IPS-15b (cell line): ENCODE results near the gene CEMP1.
A peak's percentile ranks its signal among the peaks of the same experiment; 100 is the strongest.
"Not testable (repeated sequence)": the region's sequence is repeated elsewhere in the genome, so short reads cannot be mapped to it uniquely, and the experiment has no call there.

Experiments
- H3K27me3 ChIP-seq: one replicate; pipeline ENCODE4 v1.6.1; 2013; ENCODE audit warnings: low read length; ENCODE audit not compliant: control insufficient read depth, insufficient read depth
- H3K36me3 ChIP-seq: one replicate; pipeline ENCODE4 v1.6.1; 2013; ENCODE audit warnings: low read length; ENCODE audit not compliant: control insufficient read depth, insufficient read depth
- H3K4me1 ChIP-seq: one replicate; pipeline ENCODE4 v1.6.1; 2013; ENCODE audit warnings: mild to moderate bottlenecking, low read length; ENCODE audit not compliant: control insufficient read depth, insufficient read depth
- H3K4me3 ChIP-seq: one replicate; pipeline ENCODE4 v1.5.1; 2013; ENCODE audit warnings: low read depth, low read length
- H3K9ac ChIP-seq: one replicate; pipeline ENCODE4 v1.6.1; 2013; ENCODE audit warnings: low read depth, mild to moderate bottlenecking, low read length
- H3K9me3 ChIP-seq: one replicate; pipeline ENCODE4 v1.6.1; 2013; ENCODE audit warnings: mild to moderate bottlenecking, low read length; ENCODE audit not compliant: control insufficient read depth, insufficient read depth

The CEMP1 gene, protein sequence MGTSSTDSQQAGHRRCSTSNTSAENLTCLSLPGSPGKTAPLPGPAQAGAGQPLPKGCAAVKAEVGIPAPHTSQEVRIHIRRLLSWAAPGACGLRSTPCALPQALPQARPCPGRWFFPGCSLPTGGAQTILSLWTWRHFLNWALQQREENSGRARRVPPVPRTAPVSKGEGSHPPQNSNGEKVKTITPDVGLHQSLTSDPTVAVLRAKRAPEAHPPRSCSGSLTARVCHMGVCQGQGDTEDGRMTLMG

DNA sequence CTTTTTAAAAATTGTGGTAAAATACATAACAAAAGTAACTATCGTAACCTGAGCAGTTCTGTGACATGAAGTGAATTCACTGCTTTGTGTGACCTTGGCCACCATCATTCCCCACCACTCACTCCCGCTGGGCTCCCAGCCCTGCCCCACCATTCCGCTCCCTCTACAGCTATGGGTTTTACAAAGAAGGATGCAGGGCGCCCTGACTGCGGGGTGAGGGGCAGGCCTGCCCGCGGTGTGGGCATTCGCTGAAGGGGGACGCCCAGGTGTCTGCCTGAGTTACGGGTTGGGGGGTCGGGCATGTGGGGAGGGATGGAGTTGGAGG lies at the start of gene CEMP1:
Gene CEMP1 (minus strand): TSS at position 38 of the 325 bp plus-strand sequence. CDS start 335 bp downstream, outside the sequence.
- peak within 1 kb of the TSS; percentile 79 for H3K9ac ChIP-seq
- no peaks in the 10 kb centered on the region for H3K4me1 ChIP-seq
- H3K36me3 ChIP-seq, result peaks cover 29% of the 10 kb centered on the region
- H3K4me3 ChIP-seq, result peak within 1 kb of the TSS; percentile 76
- H3K9me3 ChIP-seq, result no peaks in the 10 kb centered on the region
- no peaks in the 10 kb centered on the region for H3K27me3 ChIP-seq

- not testable (repeated sequence) for H3K9me3 ChIP-seq, H3K27me3 ChIP-seq, H3K36me3 ChIP-seq, H3K4me1 ChIP-seq, H3K9ac ChIP-seq, H3K4me3 ChIP-seq
Observed at GRCh38 chr16:2580818-2581217, 49.6 kb upstream of the CEMP1 start.

- not testable (repeated sequence) for H3K4me1 ChIP-seq, H3K27me3 ChIP-seq, H3K9ac ChIP-seq, H3K4me3 ChIP-seq, H3K36me3 ChIP-seq, H3K9me3 ChIP-seq
Observed at GRCh38 chr16:2580143-2580542, 48.9 kb upstream of the CEMP1 start.

DNA sequence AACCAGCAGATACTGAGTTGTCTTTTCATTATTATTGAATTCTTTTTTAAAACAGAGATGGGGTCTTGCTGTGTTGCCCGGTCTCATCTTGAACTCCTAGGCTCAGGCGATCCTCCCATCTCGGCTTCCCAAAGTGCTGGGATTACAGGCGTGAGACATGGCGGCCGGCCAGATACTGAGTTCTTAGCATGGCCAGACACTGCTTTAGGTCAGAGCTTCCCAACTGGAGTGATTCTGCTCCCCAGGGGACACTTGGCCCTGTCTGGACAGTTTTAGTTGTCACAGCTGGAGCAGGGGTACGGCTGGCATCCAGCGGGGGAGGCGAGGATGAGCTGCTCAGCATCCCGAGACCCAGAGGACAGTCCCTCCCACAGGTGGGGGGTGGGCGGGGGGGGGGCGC lies 47.7 kb upstream of the CEMP1 start:
- H3K27me3 ChIP-seq, H3K9me3 ChIP-seq, H3K36me3 ChIP-seq, H3K4me3 ChIP-seq, H3K4me1 ChIP-seq, H3K9ac ChIP-seq: not testable (repeated sequence)

DNA sequence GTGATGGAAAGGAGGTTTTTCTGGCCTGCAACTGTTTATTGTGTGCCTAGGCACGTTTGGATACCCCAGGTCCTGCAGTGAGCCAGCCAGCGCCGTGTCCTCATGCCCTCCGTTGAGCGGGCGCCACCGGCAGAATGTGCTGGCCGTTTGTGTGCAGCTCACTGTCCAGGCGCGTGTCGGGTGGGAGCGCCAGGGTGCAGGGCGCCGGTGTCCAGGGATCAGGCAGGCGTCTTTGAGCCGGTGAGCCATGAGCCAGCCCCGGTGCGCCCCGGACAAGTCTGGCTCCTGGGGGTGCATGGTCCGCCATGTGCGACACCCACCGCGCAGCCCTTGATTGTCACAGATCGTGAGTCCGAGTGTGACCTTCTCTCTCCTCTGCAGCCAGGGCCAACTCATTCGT lies 45.8 kb upstream of the CEMP1 start:
- not testable (repeated sequence) for H3K9me3 ChIP-seq, H3K27me3 ChIP-seq

GRCh38 chr16:2575839-2576238 lies 44.6 kb upstream of the CEMP1 start:
- not testable (repeated sequence) for H3K9ac ChIP-seq, H3K36me3 ChIP-seq, H3K9me3 ChIP-seq, H3K4me1 ChIP-seq, H3K4me3 ChIP-seq, H3K27me3 ChIP-seq

More for the DNA sequence above, 45.8 kb upstream of the CEMP1 start:
- H3K4me3 ChIP-seq, H3K4me1 ChIP-seq, H3K36me3 ChIP-seq, H3K9ac ChIP-seq: not testable (repeated sequence)

DNA sequence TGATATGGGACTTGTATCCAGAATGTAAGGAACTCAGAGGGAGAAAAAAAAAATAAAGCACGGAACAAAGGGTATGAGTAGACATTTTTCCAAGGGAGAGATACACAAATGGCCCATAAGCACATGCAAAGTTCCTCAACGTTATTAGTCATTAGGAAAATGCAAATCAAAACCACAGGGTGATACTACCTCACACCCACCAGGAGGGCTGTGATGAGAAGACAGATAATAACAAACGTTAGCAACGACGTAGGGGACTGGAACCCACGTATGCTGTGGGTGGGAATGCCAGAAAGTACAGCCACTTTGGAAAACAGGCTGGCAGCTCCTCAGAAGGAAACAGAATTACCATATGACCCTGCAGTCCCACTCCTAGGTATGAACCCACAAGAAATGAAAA lies 41.5 kb upstream of the CEMP1 start:
- H3K9me3 ChIP-seq, H3K27me3 ChIP-seq, H3K4me1 ChIP-seq, H3K9ac ChIP-seq, H3K36me3 ChIP-seq, H3K4me3 ChIP-seq: not testable (repeated sequence)

- not testable (repeated sequence) for H3K9me3 ChIP-seq, H3K4me1 ChIP-seq, H3K9ac ChIP-seq, H3K36me3 ChIP-seq, H3K4me3 ChIP-seq, H3K27me3 ChIP-seq
Observed at GRCh38 chr16:2568573-2568972, 37.4 kb upstream of the CEMP1 start.

GRCh38 chr16:2567506-2567905 lies 36.3 kb upstream of the CEMP1 start:
- H3K27me3 ChIP-seq, H3K9ac ChIP-seq, H3K9me3 ChIP-seq, H3K36me3 ChIP-seq, H3K4me3 ChIP-seq, H3K4me1 ChIP-seq: not testable (repeated sequence)

DNA sequence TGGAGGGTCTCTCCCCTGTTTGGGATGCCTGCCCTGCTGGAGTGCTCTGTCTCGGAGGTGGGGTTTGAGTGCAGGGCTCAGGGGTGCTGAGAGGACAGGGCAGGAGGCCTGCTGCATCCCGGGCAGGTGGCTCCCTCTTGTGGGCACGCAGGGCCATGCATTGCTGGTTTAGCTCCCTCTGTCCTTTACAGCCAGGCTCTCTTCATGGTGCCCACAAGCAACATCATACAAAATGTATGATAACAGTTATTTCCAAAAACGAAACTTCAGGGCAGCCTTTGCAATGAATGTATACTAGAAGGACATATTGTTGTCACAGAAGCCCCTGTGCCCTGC lies 29.6 kb upstream of the CEMP1 start:
- not testable (repeated sequence) for H3K4me3 ChIP-seq, H3K9ac ChIP-seq, H3K9me3 ChIP-seq, H3K36me3 ChIP-seq, H3K4me1 ChIP-seq, H3K27me3 ChIP-seq

DNA sequence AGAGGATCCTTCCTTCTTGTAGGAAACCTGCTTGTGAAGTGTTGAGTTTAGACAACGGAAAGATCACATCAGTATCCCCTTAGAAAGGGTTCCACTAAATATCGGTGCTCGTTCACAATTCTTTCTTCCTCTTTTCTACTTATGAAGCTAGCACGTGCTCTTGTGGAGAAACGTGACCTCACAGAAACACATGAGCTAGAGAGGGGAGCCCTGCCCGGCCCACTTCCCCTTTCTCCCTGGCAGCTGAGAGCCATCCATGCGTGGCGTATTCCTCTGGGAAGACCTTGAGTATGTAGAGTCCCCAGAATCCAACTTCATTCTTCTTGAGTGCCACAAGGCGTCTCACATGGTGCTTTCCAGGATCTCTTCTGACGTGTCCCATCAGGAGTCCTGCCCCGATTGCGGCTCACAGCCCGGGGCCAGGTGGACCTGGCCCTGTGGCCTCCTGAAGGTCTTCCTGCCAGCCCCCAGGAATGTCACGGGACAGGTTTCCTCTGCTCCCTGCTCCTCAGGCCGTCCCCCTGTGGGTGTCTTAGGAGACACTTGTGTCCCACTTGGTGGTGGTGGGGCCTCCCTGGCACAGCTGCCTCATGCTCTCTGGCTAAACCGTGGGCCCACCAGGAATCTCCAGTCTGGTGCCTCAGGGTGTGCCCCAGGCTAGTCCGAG lies 29.1 kb upstream of the CEMP1 start:
- not testable (repeated sequence) for H3K4me3 ChIP-seq, H3K4me1 ChIP-seq, H3K9ac ChIP-seq, H3K9me3 ChIP-seq, H3K27me3 ChIP-seq, H3K36me3 ChIP-seq

DNA sequence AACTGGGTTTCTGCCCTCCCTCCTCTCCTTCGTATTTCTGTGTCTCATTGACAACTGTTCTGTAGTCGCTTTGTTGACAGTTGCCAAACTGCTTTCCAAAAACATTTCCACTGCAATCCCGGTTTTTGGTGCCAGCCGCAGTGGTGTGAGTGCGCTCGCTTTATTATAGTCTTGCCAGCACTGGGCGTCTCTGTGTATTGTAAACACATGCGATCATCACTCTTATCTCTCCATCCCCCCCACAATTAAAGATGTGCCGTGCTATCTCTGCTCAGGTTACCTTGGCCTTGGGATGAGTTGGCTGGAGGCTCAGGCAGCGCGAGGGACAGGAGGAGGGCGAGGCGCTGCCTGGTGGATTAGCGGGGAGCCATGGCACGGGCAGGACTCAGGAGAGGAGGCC lies 25.9 kb upstream of the CEMP1 start:
- not testable (repeated sequence) for H3K4me3 ChIP-seq, H3K4me1 ChIP-seq, H3K9ac ChIP-seq, H3K9me3 ChIP-seq, H3K27me3 ChIP-seq, H3K36me3 ChIP-seq
